ENCODE results near the gene APP.

DNA sequence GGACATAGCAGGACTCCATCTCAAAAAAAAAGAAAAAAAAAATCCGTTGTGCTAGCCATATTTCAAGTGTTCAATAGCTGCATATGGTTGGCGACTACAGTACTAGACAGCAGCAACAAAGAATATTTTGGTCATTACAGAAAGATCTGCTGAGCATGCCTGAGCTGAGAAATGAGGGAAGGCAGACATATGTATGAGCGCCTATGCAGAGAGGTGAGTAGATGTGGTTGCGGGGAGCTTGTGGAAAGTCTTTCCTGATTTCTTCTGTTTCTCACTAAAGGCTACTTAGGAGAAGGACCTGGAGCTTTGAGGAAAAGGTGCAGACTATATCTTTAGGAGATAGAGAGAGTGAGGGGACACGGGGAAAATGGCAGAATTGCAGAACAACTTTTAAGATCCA, 21.0 kb upstream of the APP start:
- TF ChIP-seq, protein P1, sequence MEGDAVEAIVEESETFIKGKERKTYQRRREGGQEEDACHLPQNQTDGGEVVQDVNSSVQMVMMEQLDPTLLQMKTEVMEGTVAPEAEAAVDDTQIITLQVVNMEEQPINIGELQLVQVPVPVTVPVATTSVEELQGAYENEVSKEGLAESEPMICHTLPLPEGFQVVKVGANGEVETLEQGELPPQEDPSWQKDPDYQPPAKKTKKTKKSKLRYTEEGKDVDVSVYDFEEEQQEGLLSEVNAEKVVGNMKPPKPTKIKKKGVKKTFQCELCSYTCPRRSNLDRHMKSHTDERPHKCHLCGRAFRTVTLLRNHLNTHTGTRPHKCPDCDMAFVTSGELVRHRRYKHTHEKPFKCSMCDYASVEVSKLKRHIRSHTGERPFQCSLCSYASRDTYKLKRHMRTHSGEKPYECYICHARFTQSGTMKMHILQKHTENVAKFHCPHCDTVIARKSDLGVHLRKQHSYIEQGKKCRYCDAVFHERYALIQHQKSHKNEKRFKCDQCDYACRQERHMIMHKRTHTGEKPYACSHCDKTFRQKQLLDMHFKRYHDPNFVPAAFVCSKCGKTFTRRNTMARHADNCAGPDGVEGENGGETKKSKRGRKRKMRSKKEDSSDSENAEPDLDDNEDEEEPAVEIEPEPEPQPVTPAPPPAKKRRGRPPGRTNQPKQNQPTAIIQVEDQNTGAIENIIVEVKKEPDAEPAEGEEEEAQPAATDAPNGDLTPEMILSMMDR (IDR thresholded peaks at IDR 0.05; ENCODE audit: insufficient read depth, low read length, poor library complexity, severe bottlenecking) = no peak
- TF ChIP-seq EZH2phosphoT487 (conservative IDR thresholded peaks at IDR 0.05; ENCODE audit: low read length) = no peak
